ENCODE data around the gene PFKFB2. TPM values are rescaled to one million over a fixed set of nuclear protein-coding genes. Genes with fewer than 3 reads are reported as not detected.

The PFKFB2 gene
- total and polyA plus RNA-seq, 7 experiments from 2014 or later: 0.64 to 4.6 (median 2.5) TPM

GRCh38 chr1:207009182-207009850 is 43.8 kb upstream of the PFKFB2 start:
- Mint-ChIP-seq H3K36me3 (no peaks in the 10 kb centered on the region), H3K9me3 (no peaks in the 10 kb centered on the region), H3K27me3 (peaks cover 14 to 58% (median 17%) of the 10 kb centered on the region in 5 donors), H3K4me1 (peaks cover 0 to 8% (median 4%) of the 10 kb centered on the region in 7 donors), H3K4me3 (no peak overlapping the region), H3K27ac (no peak overlapping the region)
- Histone ChIP-seq H3K4me3 (ENCODE audit: low read length) (no peak overlapping the region), H3K27me3 (ENCODE audit: control insufficient read depth in 2 of 2, insufficient read depth in 2 of 2, low read length in 2 of 2) (no peaks in the 10 kb centered on the region), H3K36me3 (ENCODE audit: control insufficient read depth in 2 of 3, insufficient read depth in 3 of 3, low read length in 3 of 3) (no peaks in the 10 kb centered on the region), H3K27ac (ENCODE audit: low read depth, low read length) (no peak overlapping the region), H3K9me3 (ENCODE audit: control insufficient read depth in 2 of 3, low read length in 3 of 3) (no peaks in the 10 kb centered on the region), H3K4me1 (ENCODE audit: control insufficient read depth in 2 of 2, insufficient read depth in 2 of 2, low read length in 2 of 2) (no peaks in the 10 kb centered on the region)
- ATAC-seq: no peak
- intact Hi-C loops (cut with micrococcal nuclease): loop anchor here in 1 of 2 donors (5.0 kb wide), 1 partner anchor 68 kb away; no protein-coding TSS in a partner anchor
- POLR2A ChIA-PET: no interaction called here
- CTCF ChIA-PET: no interaction called here
- DNase-seq: no peak

- H3K36me3 ChIP-seq (ENCODE audit: control insufficient read depth in 2 of 3, insufficient read depth in 3 of 3, low read length in 3 of 3): no peaks in the 10 kb centered on the region
- Mint-ChIP-seq H3K27ac (no peak overlapping the region), H3K4me3 (no peak overlapping the region), H3K36me3 (no peaks in the 10 kb centered on the region), H3K4me1 (peaks cover 0 to 4% (median 1%) of the 10 kb centered on the region in 7 donors), H3K27me3 (peaks cover 15 to 62% (median 23%) of the 10 kb centered on the region in 5 donors), H3K9me3 (no peaks in the 10 kb centered on the region)
- DNase-seq (no peak), ATAC-seq (no peak)
- POLR2A ChIA-PET: no interaction called here
- no peak overlapping the region for H3K4me3 ChIP-seq (ENCODE audit: low read length)
- H3K9me3 ChIP-seq (ENCODE audit: control insufficient read depth in 2 of 3, low read length in 3 of 3): no peaks in the 10 kb centered on the region
- CTCF ChIA-PET: no interaction called here
- intact Hi-C loops (cut with micrococcal nuclease): loop anchor here in 1 of 2 donors (5.0 kb wide), 1 partner anchor 67 kb away; no protein-coding TSS in a partner anchor
- H3K4me1 ChIP-seq (ENCODE audit: control insufficient read depth in 2 of 2, insufficient read depth in 2 of 2, low read length in 2 of 2): no peaks in the 10 kb centered on the region
- no peak overlapping the region for H3K27ac ChIP-seq (ENCODE audit: low read depth, low read length)
- no peaks in the 10 kb centered on the region for H3K27me3 ChIP-seq (ENCODE audit: control insufficient read depth in 2 of 2, insufficient read depth in 2 of 2, low read length in 2 of 2)
Observed at GRCh38 chr1:207009945-207010344, 43.1 kb upstream of the PFKFB2 start.

DNA sequence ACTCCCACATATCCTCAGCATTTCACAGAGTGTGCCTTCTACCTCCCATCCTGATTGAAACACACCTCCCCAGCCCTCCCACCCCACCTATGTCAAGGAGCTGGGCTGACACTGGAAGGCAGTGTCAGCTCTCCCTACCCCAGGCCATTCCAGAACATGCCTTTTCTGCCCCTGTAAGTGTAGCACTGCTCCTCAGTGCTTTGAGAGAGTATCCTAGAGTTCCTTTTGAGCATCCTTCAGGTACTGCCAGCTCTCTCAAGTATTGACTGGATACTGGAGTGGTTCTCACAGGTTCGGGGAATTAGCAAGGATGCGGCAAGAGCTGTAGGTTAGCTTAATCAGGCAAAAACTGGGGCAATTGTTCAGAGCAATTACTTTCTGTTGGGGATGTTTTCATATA is 42.3 kb upstream of the PFKFB2 start:
- no peak for DNase-seq
- Histone ChIP-seq H3K27me3 (ENCODE audit: control insufficient read depth in 2 of 2, insufficient read depth in 2 of 2, low read length in 2 of 2) (no peaks in the 10 kb centered on the region), H3K9me3 (ENCODE audit: control insufficient read depth in 2 of 3, low read length in 3 of 3) (no peaks in the 10 kb centered on the region), H3K27ac (ENCODE audit: low read depth, low read length) (no peak overlapping the region), H3K36me3 (ENCODE audit: control insufficient read depth in 2 of 3, insufficient read depth in 3 of 3, low read length in 3 of 3) (no peaks in the 10 kb centered on the region), H3K4me1 (ENCODE audit: control insufficient read depth in 2 of 2, insufficient read depth in 2 of 2, low read length in 2 of 2) (no peaks in the 10 kb centered on the region), H3K4me3 (ENCODE audit: low read length) (no peak overlapping the region)
- Mint-ChIP-seq H3K27ac (no peak overlapping the region), H3K4me1 (no peaks in the 10 kb centered on the region), H3K9me3 (no peaks in the 10 kb centered on the region), H3K27me3 (peaks cover 15 to 64% (median 24%) of the 10 kb centered on the region in 5 donors), H3K4me3 (no peak overlapping the region), H3K36me3 (no peaks in the 10 kb centered on the region)
- ATAC-seq: no peak
- CTCF ChIA-PET: interaction anchor here (0.7 to 0.9 kb wide), 2 partner anchors 12 to 14 kb away, joined by 3 to 4 read pairs; no protein-coding TSS in a partner anchor
- intact Hi-C loops (cut with micrococcal nuclease): no loop called here
- POLR2A ChIA-PET: no interaction called here

DNA sequence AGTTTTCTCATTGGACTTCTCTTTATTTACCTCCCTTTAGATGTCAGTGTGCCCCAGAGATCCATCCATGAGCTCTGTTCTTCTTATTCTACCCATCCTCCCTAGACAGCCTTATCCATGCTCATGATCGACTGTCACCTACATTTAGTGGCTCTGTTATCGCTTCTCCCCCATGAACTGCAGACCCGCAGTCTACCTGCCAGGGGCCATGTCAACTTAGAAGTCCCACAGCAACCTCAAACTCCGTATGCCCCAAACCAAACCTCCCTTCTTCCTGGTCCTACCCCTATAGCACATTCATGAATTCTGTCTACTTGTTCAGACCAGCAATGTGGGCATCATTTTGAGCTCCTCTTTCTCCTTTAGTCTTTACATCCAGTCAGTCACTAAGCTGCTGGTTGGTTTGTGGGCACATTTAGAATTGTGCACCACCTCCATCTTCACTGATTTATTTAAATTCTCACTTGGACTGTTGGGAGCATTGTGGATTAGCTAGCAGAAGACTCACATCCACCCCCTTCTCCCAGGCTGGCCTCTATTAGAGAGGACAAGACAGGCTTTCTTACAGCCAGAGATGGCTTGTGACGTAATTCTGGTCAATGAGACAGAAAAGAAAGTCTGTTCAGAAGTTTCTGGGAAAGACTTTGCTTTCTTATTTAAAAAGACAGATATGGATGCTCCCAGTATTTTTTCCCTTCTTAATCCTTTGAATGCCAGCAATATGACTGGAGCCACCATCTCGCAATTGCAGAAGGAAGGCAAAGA is 39.6 kb upstream of the PFKFB2 start:
- Mint-ChIP-seq H3K4me3 (no peak overlapping the region), H3K27ac (no peak overlapping the region), H3K9me3 (no peaks in the 10 kb centered on the region), H3K36me3 (no peaks in the 10 kb centered on the region), H3K4me1 (peaks cover 0 to 3% (median 0%) of the 10 kb centered on the region in 7 donors), H3K27me3 (peaks cover 11 to 51% (median 20%) of the 10 kb centered on the region in 5 donors)
- POLR2A ChIA-PET: no interaction called here
- CTCF ChIA-PET: interaction anchor here (0.7 to 1.5 kb wide), 2 partner anchors 9 to 482 kb away, joined by 3 to 4 read pairs; no protein-coding TSS in a partner anchor
- intact Hi-C loops (cut with micrococcal nuclease): no loop called here
- Histone ChIP-seq H3K4me3 (ENCODE audit: low read length) (no peak overlapping the region), H3K9me3 (ENCODE audit: control insufficient read depth in 2 of 3, low read length in 3 of 3) (no peaks in the 10 kb centered on the region), H3K27me3 (ENCODE audit: control insufficient read depth in 2 of 2, insufficient read depth in 2 of 2, low read length in 2 of 2) (no peaks in the 10 kb centered on the region), H3K36me3 (ENCODE audit: control insufficient read depth in 2 of 3, insufficient read depth in 3 of 3, low read length in 3 of 3) (no peaks in the 10 kb centered on the region), H3K4me1 (ENCODE audit: control insufficient read depth in 2 of 2, insufficient read depth in 2 of 2, low read length in 2 of 2) (no peaks in the 10 kb centered on the region), H3K27ac (ENCODE audit: low read depth, low read length) (no peak overlapping the region)
- ATAC-seq (no peak), DNase-seq (no peak)

GRCh38 chr1:207014728-207015127 is 38.3 kb upstream of the PFKFB2 start:
- H3K27me3 ChIP-seq (ENCODE audit: control insufficient read depth in 2 of 2, insufficient read depth in 2 of 2, low read length in 2 of 2): no peaks in the 10 kb centered on the region
- no peak for ATAC-seq
- no peak for DNase-seq
- Mint-ChIP-seq H3K4me1 (peaks cover 0 to 3% (median 0%) of the 10 kb centered on the region in 7 donors), H3K36me3 (no peaks in the 10 kb centered on the region), H3K27ac (no peak overlapping the region), H3K9me3 (no peaks in the 10 kb centered on the region), H3K27me3 (peaks cover 11 to 55% (median 20%) of the 10 kb centered on the region in 5 donors), H3K4me3 (no peak overlapping the region)
- POLR2A ChIA-PET: no interaction called here
- no peak overlapping the region for H3K4me3 ChIP-seq (ENCODE audit: low read length)
- CTCF ChIA-PET: no interaction called here
- no peak overlapping the region for H3K27ac ChIP-seq (ENCODE audit: low read depth, low read length)
- no peaks in the 10 kb centered on the region for H3K4me1 ChIP-seq (ENCODE audit: control insufficient read depth in 2 of 2, insufficient read depth in 2 of 2, low read length in 2 of 2)
- H3K36me3 ChIP-seq (ENCODE audit: control insufficient read depth in 2 of 3, insufficient read depth in 3 of 3, low read length in 3 of 3): no peaks in the 10 kb centered on the region
- intact Hi-C loops (cut with micrococcal nuclease): no loop called here
- H3K9me3 ChIP-seq (ENCODE audit: control insufficient read depth in 2 of 3, low read length in 3 of 3): no peaks in the 10 kb centered on the region

- no peaks in the 10 kb centered on the region for H3K27me3 ChIP-seq (ENCODE audit: control insufficient read depth in 2 of 2, insufficient read depth in 2 of 2, low read length in 2 of 2)
- H3K27me3 Mint-ChIP-seq: peaks cover 13 to 52% (median 20%) of the 10 kb centered on the region in 5 donors
- no peak for DNase-seq
- H3K4me1 Mint-ChIP-seq: peaks cover 0 to 3% (median 0%) of the 10 kb centered on the region in 7 donors
- H3K36me3 ChIP-seq (ENCODE audit: control insufficient read depth in 2 of 3, insufficient read depth in 3 of 3, low read length in 3 of 3): no peaks in the 10 kb centered on the region
- H3K9me3 ChIP-seq (ENCODE audit: control insufficient read depth in 2 of 3, low read length in 3 of 3): no peaks in the 10 kb centered on the region
- intact Hi-C loops (cut with micrococcal nuclease): no loop called here
- no peaks in the 10 kb centered on the region for H3K9me3 Mint-ChIP-seq
- no peak overlapping the region for H3K4me3 ChIP-seq (ENCODE audit: low read length)
- no peaks in the 10 kb centered on the region for H3K4me1 ChIP-seq (ENCODE audit: control insufficient read depth in 2 of 2, insufficient read depth in 2 of 2, low read length in 2 of 2)
- ChIA-PET POLR2A (no interaction called here), CTCF (no interaction called here)
- H3K27ac ChIP-seq (ENCODE audit: low read depth, low read length): no peak overlapping the region
- no peak for ATAC-seq
- no peak overlapping the region for H3K27ac Mint-ChIP-seq
- H3K36me3 Mint-ChIP-seq: no peaks in the 10 kb centered on the region
- H3K4me3 Mint-ChIP-seq: no peak overlapping the region
Observed at GRCh38 chr1:207015791-207016190, 37.3 kb upstream of the PFKFB2 start.
